Thyroid gland (tissue), 4 donors: ENCODE results near the gene MRPL41.

ENCODE experiments used
- CTCF ChIP-seq, 6 experiments: fragments of 200-600 bp in 3 of 6; fragments of 450-650 bp in 3 of 6; sonication (generic) in 3 of 6; IDR thresholded peaks; one replicate each; pipeline ENCODE4 v1.5.1; 2016 to 2019; ENCODE audit warnings: antibody characterized with exemption in 6 of 6, mild to moderate bottlenecking in 2 of 6, inconsistent platforms in 1 of 6, moderate library complexity in 1 of 6
- POLR2A ChIP-seq, 2 donors: fragments of 450-650 bp; IDR thresholded peaks; one replicate each; pipeline ENCODE4 v1.6.1; 2017; ENCODE audit warnings: antibody characterized with exemption in 2 of 2, mild to moderate bottlenecking in 2 of 2, moderate library complexity in 1 of 2

- TF ChIP-seq CTCF (IDR thresholded peaks at IDR 0.05) (peak in 1 of 6 experiments; percentile 17), POLR2A (IDR thresholded peaks at IDR 0.05) (no peak)
Measured at GRCh38 chr9:137579259-137579604, 27.6 kb downstream of the MRPL41 start.
